Measurements from ENCODE around the gene PRRC2A. TPM values are rescaled to one million over a fixed set of nuclear protein-coding genes. Genes with fewer than 3 reads are reported as not detected.

Gene PRRC2A
- total RNA-seq, 1 donor from 2014 or later = 188 TPM

DNA sequence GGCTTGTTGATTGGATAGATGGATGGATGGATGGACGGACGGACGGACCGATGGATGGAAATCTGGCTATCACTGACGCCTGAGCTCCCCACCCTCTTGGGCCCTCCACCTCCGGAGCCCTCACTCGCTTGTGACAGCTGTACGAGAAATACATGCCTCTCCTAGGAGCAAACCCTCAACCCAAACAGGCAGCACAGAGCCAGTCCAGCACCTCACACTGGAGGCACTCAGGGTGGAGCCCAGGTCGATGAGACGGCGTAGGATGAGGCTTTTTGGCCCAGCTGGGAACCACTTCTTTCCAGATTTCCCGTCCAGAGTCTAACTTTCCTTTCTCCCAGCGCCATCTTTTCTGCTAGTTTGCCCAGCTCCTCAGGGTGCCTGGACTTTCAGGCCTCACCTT is 63.1 kb downstream of the PRRC2A start:
- H3K4me1 ChIP-seq (ENCODE audit: insufficient read depth, low read length) = peaks cover 11% of the 10 kb centered on the region
- H3K27ac ChIP-seq (ENCODE audit: low read depth, low read length) = no peak overlapping the region
- DNase-seq (ENCODE audit: low read depth) = no peak
- Mint-ChIP-seq H3K9me3 (ENCODE audit: unreplicated experiment) (no peaks in the 10 kb centered on the region), H3K4me1 (ENCODE audit: low read depth, unreplicated experiment) (peaks cover 3% of the 10 kb centered on the region), H3K27me3 (ENCODE audit: low read depth, unreplicated experiment) (peaks cover 12% of the 10 kb centered on the region), H3K27ac (ENCODE audit: unreplicated experiment) (no peak overlapping the region), H3K36me3 (ENCODE audit: low read depth, unreplicated experiment) (peaks cover 30% of the 10 kb centered on the region), H3K4me3 (ENCODE audit: unreplicated experiment) (no peak overlapping the region)
- no peaks in the 10 kb centered on the region for H3K27me3 ChIP-seq (ENCODE audit: insufficient read depth, low read length)
- H3K9ac ChIP-seq (ENCODE audit: low read length) = no peak overlapping the region
- H2AFZ ChIP-seq (ENCODE audit: low read depth, low read length) = no peak overlapping the region
- no peaks in the 10 kb centered on the region for H3K79me2 ChIP-seq (ENCODE audit: insufficient read depth, low read length)
- no peak for TF ChIP-seq CTCF (IDR thresholded peaks at IDR 0.05; ENCODE audit: insufficient read depth, low read depth, low read length)
- no peaks in the 10 kb centered on the region for H4K20me1 ChIP-seq (ENCODE audit: insufficient read depth, low read length)
- peaks cover 12% of the 10 kb centered on the region for H3K36me3 ChIP-seq (ENCODE audit: insufficient read depth, low read length)
- no peak overlapping the region for H3K4me2 ChIP-seq (ENCODE audit: low read length)
- no peak for FAIRE-seq
- no peaks in the 10 kb centered on the region for H3K9me3 ChIP-seq (ENCODE audit: insufficient read depth, low read depth, low read length)
- no peak overlapping the region for H3K4me3 ChIP-seq (ENCODE audit: insufficient read depth, low read depth, low read length)

DNA sequence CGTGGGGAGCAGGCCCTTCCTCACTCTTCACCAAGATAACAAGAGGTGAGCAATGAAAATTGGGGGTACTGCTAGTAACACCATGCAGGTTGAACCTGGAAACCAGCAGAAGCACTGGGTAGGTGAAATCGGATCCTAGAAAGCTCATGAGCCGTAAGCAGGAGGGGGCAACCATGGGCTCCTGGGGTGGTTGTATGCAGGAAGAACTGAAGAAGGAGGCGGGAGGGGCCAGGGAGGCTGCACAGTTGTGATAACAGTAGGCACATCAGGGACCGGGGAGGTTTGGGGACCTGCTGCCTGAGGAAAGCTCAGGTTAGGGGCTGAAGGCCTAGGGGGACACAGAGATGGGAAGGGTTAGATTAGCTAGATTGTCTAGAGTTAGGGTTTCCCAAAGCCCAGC is 66.0 kb downstream of the PRRC2A start:
- FAIRE-seq (no peak), DNase-seq (ENCODE audit: low read depth) (no peak)
- H3K4me1 Mint-ChIP-seq (ENCODE audit: low read depth, unreplicated experiment) = peaks cover 12% of the 10 kb centered on the region
- H3K36me3 Mint-ChIP-seq (ENCODE audit: low read depth, unreplicated experiment) = peaks cover 32% of the 10 kb centered on the region
- TF ChIP-seq EZH2 (IDR thresholded peaks at IDR 0.05; ENCODE audit: insufficient read depth, low read length) = no peak
- TF ChIP-seq CTCF (IDR thresholded peaks at IDR 0.05; ENCODE audit: insufficient read depth, low read depth, low read length) = no peak
- Histone ChIP-seq H3K27ac (ENCODE audit: low read depth, low read length) (no peak overlapping the region), H3K27me3 (ENCODE audit: insufficient read depth, low read length) (no peaks in the 10 kb centered on the region), H3K4me1 (ENCODE audit: insufficient read depth, low read length) (peaks cover 6% of the 10 kb centered on the region), H3K79me2 (ENCODE audit: insufficient read depth, low read length) (no peaks in the 10 kb centered on the region), H3K4me2 (ENCODE audit: low read length) (no peak overlapping the region), H3K9me3 (ENCODE audit: insufficient read depth, low read depth, low read length) (no peaks in the 10 kb centered on the region), H2AFZ (ENCODE audit: low read depth, low read length) (no peak overlapping the region), H3K4me3 (ENCODE audit: insufficient read depth, low read depth, low read length) (no peak overlapping the region), H3K9ac (ENCODE audit: low read length) (no peak overlapping the region), H3K36me3 (ENCODE audit: insufficient read depth, low read length) (peaks cover 21% of the 10 kb centered on the region), H4K20me1 (ENCODE audit: insufficient read depth, low read length) (peaks cover 3% of the 10 kb centered on the region)
- H3K9me3 Mint-ChIP-seq (ENCODE audit: unreplicated experiment) = no peaks in the 10 kb centered on the region
- no peak overlapping the region for H3K4me3 Mint-ChIP-seq (ENCODE audit: unreplicated experiment)
- H3K27ac Mint-ChIP-seq (ENCODE audit: unreplicated experiment) = no peak overlapping the region
- peaks cover 12% of the 10 kb centered on the region for H3K27me3 Mint-ChIP-seq (ENCODE audit: low read depth, unreplicated experiment)

DNA sequence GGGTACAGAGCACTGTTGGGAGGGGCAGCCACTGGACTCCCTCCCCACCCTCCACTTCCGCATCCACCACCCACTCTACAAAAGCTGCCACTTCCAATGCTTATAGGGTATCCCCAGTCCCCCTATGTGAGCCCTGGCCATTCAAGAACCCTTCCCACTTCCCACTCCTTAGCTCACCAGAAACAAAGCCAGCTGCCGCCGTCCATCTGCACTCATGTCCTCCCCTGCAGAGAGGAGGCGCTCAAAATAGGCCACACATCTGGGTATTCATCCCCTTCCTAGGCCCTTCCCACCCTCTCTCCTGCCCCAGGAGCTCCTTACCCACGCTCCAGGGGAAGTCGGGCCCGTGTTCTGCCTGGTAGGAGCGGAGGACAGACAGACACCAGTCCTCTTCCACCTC is 66.8 kb downstream of the PRRC2A start:
- peaks cover 26% of the 10 kb centered on the region for H3K36me3 ChIP-seq (ENCODE audit: insufficient read depth, low read length)

More for the DNA sequence above, 66.8 kb downstream of the PRRC2A start:
- H3K79me2 ChIP-seq (ENCODE audit: insufficient read depth, low read length) = no peaks in the 10 kb centered on the region
- no peak overlapping the region for H3K27ac ChIP-seq (ENCODE audit: low read depth, low read length)
- H3K27ac Mint-ChIP-seq (ENCODE audit: unreplicated experiment) = no peak overlapping the region
- peaks cover 11% of the 10 kb centered on the region for H3K4me1 Mint-ChIP-seq (ENCODE audit: low read depth, unreplicated experiment)
- no peak for DNase-seq (ENCODE audit: low read depth)
- H3K9ac ChIP-seq (ENCODE audit: low read length) = no peak overlapping the region
- no peak for TF ChIP-seq EZH2 (IDR thresholded peaks at IDR 0.05; ENCODE audit: insufficient read depth, low read length)
- H3K4me2 ChIP-seq (ENCODE audit: low read length) = no peak overlapping the region
- H4K20me1 ChIP-seq (ENCODE audit: insufficient read depth, low read length) = peaks cover 3% of the 10 kb centered on the region
- H3K4me3 Mint-ChIP-seq (ENCODE audit: unreplicated experiment) = no peak overlapping the region
- H3K9me3 ChIP-seq (ENCODE audit: insufficient read depth, low read depth, low read length) = no peaks in the 10 kb centered on the region
- H3K27me3 ChIP-seq (ENCODE audit: insufficient read depth, low read length) = no peaks in the 10 kb centered on the region
- H3K27me3 Mint-ChIP-seq (ENCODE audit: low read depth, unreplicated experiment) = peaks cover 6% of the 10 kb centered on the region
- peaks cover 32% of the 10 kb centered on the region for H3K36me3 Mint-ChIP-seq (ENCODE audit: low read depth, unreplicated experiment)
- no peak for FAIRE-seq
- H3K4me1 ChIP-seq (ENCODE audit: insufficient read depth, low read length) = peaks cover 5% of the 10 kb centered on the region
- H3K9me3 Mint-ChIP-seq (ENCODE audit: unreplicated experiment) = no peaks in the 10 kb centered on the region
- no peak overlapping the region for H3K4me3 ChIP-seq (ENCODE audit: insufficient read depth, low read depth, low read length)
- no peak overlapping the region for H2AFZ ChIP-seq (ENCODE audit: low read depth, low read length)

Small RNAs within 50 kb of the gene (microRNA-seq; reads per million reads assigned to microRNA genes)
- 3.8 reads per million, percentile 14 among the genes with 10 or more reads in this experiment for gene MIR6832

Other genes with a start within 250 kb of the PRRC2A start
- gene MICA, start 217.1 kb upstream of the PRRC2A start, total RNA-seq = 70.0 and 70.6 TPM in 2 replicates
- 4.1 and 5.8 TPM in 2 replicates for gene MICB, start 122.6 kb upstream of the PRRC2A start, total RNA-seq
- not detected in 2 replicates for gene MCCD1, start 91.8 kb upstream of the PRRC2A start, total RNA-seq
- gene DDX39B, start 78.7 kb upstream of the PRRC2A start, total RNA-seq = 284 and 294 TPM in 2 replicates
- 2.6 and 3.4 TPM in 2 replicates for gene ATP6V1G2, start 74.1 kb upstream of the PRRC2A start, total RNA-seq
- gene NFKBIL1, start 73.1 kb upstream of the PRRC2A start, total RNA-seq = 18.8 and 20.4 TPM in 2 replicates
- gene LTA, start 48.4 kb upstream of the PRRC2A start, total RNA-seq = not detected in 2 replicates
- gene TNF, start 45.1 kb upstream of the PRRC2A start, total RNA-seq = 0.79 and 1.2 TPM in 2 replicates
- gene LTB, start 38.3 kb upstream of the PRRC2A start, total RNA-seq = 0.26 and 0.52 TPM in 2 replicates
- gene LST1, start 34.4 kb upstream of the PRRC2A start, total RNA-seq = not detected in 2 replicates
- gene NCR3, start 27.7 kb upstream of the PRRC2A start, total RNA-seq = not detected in 2 replicates
- not detected in 2 replicates for gene AIF1, start 5.5 kb upstream of the PRRC2A start, total RNA-seq
- 233 and 247 TPM in 2 replicates for gene BAG6, start 31.9 kb downstream of the PRRC2A start, total RNA-seq
- 0.89 and 1.2 TPM in 2 replicates for gene APOM, start 35.2 kb downstream of the PRRC2A start, total RNA-seq
- 14.7 and 15.5 TPM in 2 replicates for gene C6orf47, start 40.1 kb downstream of the PRRC2A start, total RNA-seq
- 11.7 and 13.8 TPM in 2 replicates for gene GPANK1, start 44.3 kb downstream of the PRRC2A start, total RNA-seq
- gene CSNK2B, start 45.4 kb downstream of the PRRC2A start, total RNA-seq = 200 and 208 TPM in 2 replicates
- gene LY6G5B, start 49.3 kb downstream of the PRRC2A start, total RNA-seq = 17.5 and 20.3 TPM in 2 replicates
- gene LY6G5C, start 60.4 kb downstream of the PRRC2A start, total RNA-seq = 2.9 and 3.9 TPM in 2 replicates
- gene ABHD16A, start 82.6 kb downstream of the PRRC2A start, total RNA-seq = 34.3 and 38.3 TPM in 2 replicates
- not detected in 2 replicates for gene LY6G6F, start 86.2 kb downstream of the PRRC2A start, total RNA-seq
- not detected in 2 replicates for gene LY6G6D, start 94.6 kb downstream of the PRRC2A start, total RNA-seq
- gene LY6G6C, start 101.0 kb downstream of the PRRC2A start, total RNA-seq = 0.41 and 0.66 TPM in 2 replicates
- gene MPIG6B, start 102.7 kb downstream of the PRRC2A start, total RNA-seq = not detected in 2 replicates
- 62.5 and 72.4 TPM in 2 replicates for gene DDAH2, start 108.6 kb downstream of the PRRC2A start, total RNA-seq
- 484 and 518 TPM in 2 replicates for gene CLIC1, start 115.8 kb downstream of the PRRC2A start, total RNA-seq
- gene MSH5, start 119.3 kb downstream of the PRRC2A start, total RNA-seq = 5.7 and 6.8 TPM in 2 replicates
- gene SAPCD1, start 141.9 kb downstream of the PRRC2A start, total RNA-seq = 0.72 and 1.2 TPM in 2 replicates
- gene VWA7, start 156.6 kb downstream of the PRRC2A start, total RNA-seq = 0.54 and 0.94 TPM in 2 replicates
- 94.8 and 96.3 TPM in 2 replicates for gene VARS1, start 175.0 kb downstream of the PRRC2A start, total RNA-seq
- gene LSM2, start 186.3 kb downstream of the PRRC2A start, total RNA-seq = 43.8 and 44.0 TPM in 2 replicates
- gene HSPA1L, start 194.6 kb downstream of the PRRC2A start, total RNA-seq = 0.98 and 1.1 TPM in 2 replicates
- gene HSPA1A, start 194.8 kb downstream of the PRRC2A start, total RNA-seq = 52.6 and 52.7 TPM in 2 replicates
- 64.9 and 77.2 TPM in 2 replicates for gene HSPA1B, start 207.0 kb downstream of the PRRC2A start, total RNA-seq
- gene NEU1, start 242.1 kb downstream of the PRRC2A start, total RNA-seq = 45.0 and 47.3 TPM in 2 replicates